Stimulated activated CD4-positive, alpha-beta T cell treated with anti-CD3 and anti-CD28 coated beads, Interleukin-2, amount 100 ng/mL, for 4 hours (primary cell): ENCODE data around the gene CCDC43.
"Not testable (repeated sequence)": the region's sequence is repeated elsewhere in the genome, so short reads cannot be mapped to it uniquely, and the experiment has no call there.

Source experiments
- DNase-seq: peaks from one replicate; pipeline ENCODE4 v3.0.0-alpha.2; 2020; ENCODE audit warnings: low read depth

Gene CCDC43

DNA sequence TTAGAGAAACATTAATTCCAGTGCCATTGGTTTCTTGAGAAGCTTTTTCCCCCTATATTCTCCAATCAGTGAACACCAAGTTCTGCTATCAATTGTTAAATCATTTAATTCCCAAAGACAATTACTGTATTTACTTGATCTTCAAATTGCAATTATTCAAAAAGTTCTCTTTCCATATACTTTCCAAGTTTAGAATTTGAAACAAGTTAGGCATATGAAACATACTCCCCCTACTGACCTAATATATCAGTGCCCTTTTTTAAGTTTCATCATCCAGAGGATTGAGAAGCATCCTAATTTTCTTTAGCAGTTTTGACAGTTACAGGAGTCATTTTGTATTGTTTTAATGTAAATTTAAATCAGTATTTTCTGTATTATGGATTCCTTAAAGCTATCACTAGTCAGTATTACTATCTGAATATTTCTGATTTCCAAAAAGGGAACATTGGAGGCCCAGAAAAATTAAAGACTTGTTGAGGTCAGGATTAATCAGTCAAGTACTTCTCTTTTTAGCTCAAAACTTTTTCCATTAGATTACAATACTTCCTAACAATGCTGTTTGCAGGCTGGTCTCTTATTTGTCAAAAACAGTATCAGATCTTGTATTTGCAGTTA is 17.0 kb downstream of the CCDC43 start:
- DNase-seq, result no peak

DNA sequence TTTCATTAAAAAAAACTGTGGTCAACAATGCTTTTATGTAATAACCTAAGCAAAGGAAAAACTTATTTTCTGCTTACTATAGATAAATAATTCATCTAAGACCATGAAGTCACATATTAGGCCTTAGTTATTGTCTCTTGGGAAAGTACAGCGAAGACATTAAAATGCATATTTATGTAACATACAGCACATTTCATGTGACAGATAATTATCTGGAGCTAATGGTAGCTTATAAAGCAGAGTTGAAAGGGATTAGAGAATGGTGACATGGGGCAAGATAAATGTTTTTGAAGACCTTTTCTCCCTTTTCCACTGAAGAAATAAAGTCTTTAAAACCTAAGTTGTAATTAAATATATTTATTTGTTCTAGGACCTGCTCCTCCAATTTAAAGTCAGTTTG is 23.6 kb downstream of the CCDC43 start:
- DNase-seq, result no peak

DNA sequence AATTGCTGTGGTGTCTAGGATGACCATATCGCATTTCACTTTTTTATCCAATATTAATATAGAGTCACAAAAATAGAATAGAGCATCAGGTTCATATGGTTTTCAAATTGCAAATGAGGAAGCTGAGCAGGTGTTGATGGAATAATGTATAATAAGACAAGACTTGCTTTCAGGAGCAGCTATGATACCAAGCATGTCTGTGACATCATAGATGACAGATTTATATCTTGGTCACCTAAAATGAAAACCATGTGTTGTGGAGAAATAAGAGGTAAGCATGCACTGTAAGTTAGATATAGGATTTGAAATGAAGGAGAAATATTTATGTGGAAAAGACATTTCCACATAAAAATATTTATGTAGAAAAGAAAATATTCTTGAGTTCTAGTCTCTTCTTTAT is 24.7 kb downstream of the CCDC43 start:
- DNase-seq, result no peak

DNA sequence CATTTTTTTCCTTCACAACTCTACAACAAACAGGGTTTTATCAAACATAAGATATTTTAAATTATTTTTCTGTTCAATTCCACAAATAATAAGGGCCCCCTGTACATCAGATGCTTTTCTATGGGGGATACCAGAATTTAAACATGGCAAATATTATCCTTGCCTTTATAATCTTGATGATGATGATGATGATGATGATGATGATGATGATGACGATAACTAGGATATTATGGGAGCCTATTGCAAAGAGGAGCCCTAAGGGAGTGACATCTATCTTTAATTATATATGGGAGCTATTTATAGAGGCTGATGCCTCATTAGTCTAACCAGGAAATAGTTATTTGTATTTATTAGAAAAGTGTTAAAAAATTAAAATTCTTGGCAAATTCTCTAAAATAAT is 26.5 kb downstream of the CCDC43 start:
- no peak for DNase-seq

DNA sequence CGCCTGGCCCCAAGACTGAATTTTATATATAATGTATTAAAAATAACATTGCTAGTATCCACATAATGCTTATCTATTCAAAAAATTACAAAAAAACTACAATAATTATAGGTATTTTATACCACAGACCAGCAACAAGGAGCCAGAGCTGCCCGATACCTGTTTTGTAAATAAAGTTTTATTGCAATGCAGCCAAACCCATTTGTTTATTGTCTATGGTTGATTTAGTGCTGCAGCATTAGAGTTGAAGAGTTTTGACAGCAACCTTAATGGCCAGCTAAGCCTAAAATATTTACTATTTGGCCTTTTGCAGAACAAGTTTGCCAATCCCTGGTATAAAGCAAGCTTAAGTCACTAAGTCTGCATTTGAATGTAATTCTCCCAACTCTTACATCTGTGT is 27.7 kb downstream of the CCDC43 start:
- no peak for DNase-seq

DNA sequence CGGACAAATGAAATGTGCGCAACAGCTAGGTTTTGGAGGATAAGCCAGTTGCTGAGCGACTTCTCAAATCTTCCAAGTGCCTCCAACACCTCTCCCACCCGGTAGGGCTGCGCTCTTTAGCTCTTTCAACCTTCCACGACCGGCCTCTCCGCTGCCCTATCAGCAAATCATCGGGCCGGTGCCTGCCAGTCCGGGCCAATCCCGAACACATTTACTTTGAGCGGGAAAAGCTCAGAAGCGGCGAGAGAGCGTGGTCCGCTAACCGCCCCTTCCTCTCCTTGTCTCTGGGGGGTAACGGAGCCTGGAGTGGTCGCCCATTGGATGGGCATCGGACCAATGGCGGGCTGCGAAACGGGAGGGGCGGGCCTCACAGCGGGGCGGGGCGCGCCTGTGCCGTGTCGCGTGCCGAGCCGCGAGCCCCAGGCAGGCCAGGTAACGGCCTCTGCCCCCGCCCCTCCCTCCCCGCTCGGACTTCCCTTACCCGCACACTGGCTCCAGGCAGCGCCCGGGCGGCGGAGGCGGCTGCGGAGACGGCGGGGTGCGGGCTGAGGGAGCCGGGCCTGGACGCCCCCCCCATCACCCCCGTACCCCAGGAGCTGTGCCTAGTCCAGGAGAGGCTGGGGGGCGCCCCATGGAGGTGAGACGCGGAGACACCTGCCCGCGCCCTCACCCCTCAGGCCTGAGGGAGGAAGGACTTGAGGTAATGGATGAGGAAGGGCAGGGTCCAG is 33.4 kb downstream of the CCDC43 start, which contains the start of gene MEIOC:
TSS of gene MEIOC (plus strand) at position 486 of the 728 bp plus-strand sequence. CDS start at position 632, 146 bp downstream.
- DNase-seq, result no peak

DNA sequence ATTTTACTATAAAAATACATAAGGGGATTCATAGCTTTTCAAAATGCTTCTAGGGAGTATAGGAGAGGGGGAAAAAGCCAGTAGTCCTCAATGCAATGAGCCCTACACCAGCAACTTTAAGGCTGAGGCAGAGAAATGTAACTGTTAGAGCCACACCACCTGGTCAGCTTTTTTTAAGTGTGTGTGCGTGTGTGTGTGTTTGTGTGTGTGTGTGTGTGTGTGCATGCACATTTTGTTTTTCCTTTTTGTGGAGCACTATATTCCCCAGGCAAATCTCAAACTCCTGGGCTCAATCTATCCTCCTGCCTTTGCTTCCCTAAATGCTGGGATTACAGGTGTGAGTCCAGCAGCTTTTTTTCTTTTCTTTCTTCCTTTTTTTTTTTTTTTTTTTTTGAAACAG is 35.6 kb downstream of the CCDC43 start:
- no peak for DNase-seq

DNA sequence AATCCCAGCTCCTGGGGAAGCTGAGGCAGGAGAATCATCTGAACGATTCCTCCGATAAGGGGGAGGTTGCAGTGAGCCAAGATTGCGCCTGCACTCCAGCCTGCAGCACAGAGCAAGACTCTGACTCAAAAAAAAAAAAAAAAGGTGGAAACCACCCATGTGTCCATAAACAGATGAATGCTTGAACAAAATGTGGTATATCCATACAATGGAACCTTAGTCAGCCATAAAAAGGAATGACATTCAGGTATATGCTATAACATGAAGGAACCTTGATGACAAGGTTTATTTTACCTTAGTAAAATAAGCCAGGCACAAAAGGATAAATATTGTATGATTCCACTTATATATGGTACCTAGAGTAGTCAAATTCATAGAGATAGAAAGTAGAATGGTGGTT is 36.2 kb downstream of the CCDC43 start:
- no peak for DNase-seq

DNA sequence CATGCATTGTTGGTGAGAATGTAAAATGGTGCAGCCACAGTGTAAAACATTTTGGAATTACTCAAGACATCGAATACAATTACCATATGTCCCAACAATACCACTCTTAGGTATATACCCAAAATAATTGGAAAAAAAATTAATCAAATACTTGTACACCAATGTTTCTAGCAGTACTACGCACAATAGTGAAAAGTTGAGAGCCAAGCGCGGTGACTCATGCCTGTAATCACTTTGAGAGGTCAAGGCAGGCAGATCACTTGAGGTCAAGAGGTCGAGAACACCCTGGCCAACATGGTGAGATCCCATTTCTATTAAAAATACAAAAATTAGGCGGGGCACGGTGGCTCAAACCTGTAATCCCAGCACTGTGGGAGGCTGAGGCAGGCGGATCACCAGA is 36.8 kb downstream of the CCDC43 start:
- no peak for DNase-seq

DNA sequence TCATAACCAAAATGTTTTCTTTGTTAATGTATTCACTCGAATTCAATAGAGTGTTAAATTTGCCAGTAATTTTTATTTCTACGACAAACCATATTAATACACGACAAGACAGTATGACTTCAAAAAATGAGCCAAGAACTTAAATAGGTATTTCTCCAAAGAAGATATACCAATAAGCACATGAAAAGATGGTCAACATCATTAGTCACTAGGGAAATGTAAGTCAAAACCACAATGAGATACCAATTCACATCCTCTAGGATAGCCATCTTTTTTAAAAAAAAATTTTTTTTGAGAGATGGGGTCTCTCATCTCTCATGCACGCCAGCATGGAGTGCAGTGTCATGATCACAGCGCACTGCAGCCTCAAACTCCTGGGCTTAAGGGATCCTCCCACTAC is 38.3 kb downstream of the CCDC43 start:
- no peak for DNase-seq

DNA sequence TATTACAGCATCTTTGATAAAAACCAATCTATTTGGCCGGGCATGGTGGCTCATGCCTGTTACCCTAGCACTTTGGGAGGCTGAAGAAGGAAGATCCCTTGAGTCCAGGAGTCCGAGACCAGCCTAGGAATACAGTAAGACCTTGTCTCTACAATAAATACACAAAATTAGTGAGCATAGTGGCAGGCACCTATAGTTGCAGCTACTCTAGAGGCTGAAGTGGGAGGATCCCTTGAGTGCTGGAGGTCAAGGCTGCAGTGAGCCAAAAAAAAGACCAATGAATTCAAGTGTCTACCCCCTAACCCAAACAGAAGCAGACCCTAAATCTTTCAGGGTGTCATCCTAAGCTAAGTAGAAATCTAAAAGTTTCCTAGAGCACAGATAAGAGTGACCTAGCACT is 40.6 kb downstream of the CCDC43 start:
- no peak for DNase-seq

DNA sequence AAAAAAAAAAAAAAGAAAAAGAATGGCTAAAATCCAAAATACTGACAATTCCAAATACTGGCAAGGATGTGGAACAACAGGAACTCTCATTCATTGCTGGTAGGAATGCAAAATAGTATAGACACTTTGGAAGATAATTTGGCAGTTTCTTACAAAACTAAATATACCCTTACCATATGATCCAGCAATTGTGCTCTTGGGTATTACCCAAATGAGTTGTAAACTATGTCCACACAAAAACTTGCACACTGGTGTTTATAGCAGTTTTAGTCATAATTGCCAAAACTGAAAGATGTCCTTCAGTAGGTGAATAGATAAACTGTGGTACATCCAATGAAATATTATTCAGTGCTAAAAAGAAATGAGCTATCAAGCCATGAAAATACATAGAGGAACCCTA is 41.8 kb downstream of the CCDC43 start:
- no peak for DNase-seq

DNA sequence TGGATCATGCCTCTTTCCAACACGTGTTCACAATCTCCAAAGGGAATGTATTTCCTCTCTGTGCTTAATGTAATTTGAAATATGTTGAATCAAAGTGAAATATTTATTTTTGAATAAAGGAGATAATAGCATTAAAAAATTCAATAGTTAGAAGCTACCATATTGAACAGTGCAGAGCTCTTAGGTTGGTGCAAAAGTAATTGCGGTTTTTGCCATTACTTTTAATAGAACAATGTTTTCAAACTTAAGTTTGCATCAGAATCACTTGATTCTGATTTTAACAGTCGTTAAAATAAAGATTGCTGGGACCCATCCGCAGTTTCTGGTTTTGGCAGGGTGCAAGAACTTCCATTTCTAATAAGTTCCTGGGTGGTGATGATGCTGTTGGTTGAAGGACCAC is 43.3 kb downstream of the CCDC43 start:
- no peak for DNase-seq

DNA sequence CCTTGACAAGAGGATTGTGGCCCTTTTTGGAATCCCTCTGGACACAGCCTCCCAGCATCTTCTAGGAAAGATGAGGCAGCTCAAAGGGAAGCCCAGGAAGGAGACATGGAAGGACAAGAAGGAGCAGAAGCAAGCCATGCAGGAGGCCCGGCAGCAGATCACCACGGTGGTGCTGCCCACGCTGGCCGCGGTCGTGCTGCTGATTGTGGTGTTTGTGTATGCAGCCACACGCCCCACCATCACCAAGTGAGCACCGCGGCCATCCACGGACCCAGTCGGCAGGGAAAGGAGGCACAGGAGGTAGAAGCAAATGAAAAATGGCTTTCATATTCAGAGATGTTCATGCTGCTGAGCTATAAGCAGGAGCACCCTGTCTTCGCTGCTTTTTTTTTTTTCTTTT is 44.2 kb downstream of the CCDC43 start:
- DNase-seq, result no peak

DNA sequence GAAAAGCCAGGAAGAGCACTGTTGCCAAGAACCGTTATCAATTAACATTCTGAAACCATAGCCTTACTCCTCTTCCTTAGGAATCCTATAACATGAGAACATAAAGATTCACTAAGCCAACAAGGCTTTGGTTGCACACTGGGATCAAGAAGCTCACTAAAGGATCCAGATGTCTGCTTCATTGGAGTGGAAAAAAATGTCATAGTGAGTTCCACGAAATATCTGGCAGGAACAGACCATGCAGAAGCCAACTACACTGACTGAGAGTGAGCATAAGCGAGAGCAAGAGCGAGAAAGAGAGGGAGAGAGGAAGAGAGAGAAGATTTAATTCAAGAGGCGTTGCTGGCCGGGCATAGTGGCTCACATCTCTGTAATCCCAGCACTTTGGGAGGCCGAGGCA is 46.7 kb downstream of the CCDC43 start:
- DNase-seq, result no peak

DNA sequence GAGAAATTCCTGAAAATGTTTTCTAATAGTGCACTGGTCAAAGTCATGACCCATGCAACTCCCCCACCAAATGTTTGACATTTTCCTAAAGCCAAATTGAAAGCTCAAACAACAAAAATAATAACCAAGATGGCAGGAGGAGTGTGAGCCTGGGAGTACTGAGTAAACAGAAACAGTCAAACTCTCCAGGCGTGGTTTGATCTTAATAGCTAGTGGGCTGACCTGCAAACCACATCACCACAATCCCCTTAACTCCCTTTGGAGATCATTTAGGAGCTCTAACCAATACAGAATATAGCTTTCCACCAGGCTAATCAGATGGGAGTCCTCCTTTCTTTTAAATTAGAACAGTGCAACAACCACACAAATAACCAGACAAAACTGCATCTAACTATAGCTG is 52.5 kb downstream of the CCDC43 start:
- DNase-seq, result no peak

DNA sequence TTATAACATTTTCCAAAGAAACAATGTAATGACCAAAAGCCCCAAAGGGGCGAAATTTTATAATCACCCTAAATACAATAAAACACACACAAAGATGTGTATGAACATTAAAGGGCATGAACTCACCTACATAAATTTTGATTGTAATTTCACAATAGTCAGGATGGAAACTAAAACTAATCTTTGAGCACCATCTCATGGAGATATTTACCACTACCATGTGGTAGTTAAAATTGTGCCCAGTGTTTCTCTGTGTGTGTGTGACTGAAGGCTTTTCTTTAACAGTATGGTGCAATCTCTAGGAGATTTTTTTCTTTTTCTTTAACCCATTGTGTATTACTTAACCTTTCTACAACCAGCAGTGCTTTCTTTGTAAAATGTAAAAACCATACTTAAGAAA is 53.0 kb downstream of the CCDC43 start:
- no peak for DNase-seq

DNA sequence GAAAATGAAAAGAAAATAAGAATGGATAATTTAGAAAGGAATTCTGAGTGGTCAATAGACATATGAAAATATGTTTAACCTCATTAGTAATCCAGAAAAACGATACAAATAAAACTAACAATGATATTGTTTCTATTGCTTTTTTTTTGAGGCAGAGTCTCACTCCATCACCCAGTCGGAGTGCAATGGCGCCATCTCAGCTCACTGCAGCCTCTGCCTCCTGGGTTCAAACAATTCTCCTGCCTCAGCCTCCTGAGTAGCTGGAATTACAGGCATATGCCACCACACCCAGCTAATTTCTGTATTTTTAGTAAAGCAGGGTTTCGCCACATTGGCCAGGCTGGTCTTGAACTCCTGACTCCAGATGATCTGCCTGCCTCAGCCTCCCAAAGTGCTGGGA is 55.2 kb downstream of the CCDC43 start:
- DNase-seq, result not testable (repeated sequence)

DNA sequence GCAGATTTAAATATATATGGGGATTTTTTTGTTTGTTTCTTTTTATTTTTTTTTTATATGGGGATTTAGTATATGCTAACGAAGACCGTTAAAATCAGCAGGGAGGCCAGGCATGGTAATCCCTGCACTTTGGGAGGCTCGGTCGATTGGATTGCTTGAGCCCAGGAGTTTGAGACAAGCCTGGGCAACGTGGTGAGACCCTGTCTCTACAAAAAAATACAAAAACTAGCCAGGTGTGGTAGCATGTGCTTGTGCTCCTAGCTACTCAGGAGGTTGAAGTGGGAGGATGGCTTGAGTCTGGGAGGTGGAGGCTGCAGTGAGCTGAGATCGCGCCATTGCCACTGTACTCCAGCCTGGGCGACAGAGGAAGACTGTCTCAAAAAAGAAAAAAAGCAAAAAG is 55.6 kb downstream of the CCDC43 start:
- no peak for DNase-seq

DNA sequence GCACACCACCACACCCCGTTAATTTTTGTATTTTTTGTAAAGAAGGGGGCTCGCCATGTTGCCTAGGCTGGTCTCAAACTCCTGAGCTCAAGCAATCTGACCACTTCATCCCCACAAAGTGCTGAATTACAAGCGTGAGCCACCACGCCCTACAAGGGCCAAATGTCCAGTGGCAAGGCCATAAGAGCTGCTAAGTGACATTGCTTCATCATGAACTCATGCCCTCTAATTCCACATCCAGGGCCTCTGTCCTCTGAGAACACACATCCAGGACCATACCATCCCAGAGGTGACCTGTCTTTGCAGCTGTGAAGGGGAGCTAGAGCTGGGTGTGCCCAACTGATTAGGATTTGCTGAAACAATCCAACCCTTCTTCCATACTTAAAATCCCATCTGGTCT is 58.9 kb downstream of the CCDC43 start:
- DNase-seq, result no peak

DNA sequence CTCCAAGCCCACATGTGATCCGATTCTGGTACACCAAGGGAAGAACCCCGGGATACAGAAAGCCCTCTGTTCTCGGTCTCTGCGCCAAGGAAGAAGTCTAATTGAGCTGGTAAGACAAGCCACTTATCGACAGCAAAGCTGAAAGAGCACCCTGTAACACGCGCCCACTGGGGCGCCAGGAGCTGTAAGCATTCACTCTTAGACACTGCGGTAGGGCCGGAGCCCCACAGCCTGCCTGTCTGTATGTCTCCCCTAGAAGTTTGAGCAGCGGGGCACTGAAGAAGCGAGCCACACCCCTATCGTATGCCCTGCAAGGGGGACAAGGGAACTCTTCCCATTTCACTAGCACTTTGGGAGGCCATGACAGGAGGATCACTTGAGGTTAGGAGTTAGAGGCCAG is 60.3 kb downstream of the CCDC43 start:
- no peak for DNase-seq

DNA sequence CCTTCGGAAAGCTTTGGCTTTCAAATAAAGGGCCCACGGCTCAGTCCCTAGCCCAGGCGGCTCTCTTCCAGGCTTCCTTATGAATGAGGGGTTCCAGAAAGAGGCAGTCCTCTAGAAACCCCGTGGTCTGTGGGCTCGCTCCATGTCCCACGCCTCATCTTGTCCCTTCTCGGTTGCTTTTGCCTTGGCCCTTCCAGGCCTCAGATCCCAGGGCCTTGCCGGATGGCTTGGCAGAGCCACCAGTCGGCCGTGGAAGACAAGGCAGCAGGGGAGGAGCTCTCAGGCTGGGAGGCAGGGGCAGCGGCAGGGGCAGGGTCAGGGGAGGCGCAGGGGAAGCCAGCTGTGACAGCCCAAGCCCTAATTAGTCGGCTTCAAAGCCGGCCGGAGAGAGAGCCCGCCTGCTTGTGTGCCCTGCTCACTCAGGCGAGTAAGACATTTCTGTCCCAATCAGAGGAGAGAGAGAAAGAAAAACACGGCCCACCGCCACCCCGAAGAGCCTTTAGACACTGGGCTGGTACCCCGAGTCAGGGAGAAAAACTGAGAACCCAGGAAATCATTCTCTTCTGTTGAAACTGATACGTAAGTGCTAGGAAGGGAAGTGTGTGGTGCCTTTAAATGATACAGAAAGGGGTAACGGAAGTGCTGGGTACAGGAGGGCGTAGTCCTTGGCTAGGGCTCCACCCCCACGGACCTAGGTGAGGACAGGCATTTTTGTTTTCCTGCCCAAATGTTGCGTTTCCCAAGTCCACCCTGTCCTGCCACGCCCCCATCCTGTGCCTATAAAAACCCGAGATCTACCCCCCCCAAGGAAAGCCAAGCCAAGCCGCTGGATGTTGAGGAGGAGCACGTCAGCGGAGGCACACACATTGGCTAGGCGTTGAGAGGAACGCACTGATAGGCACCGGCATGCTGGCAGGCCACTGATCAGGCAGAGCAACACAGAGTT is 61.1 kb downstream of the CCDC43 start:
- no peak for DNase-seq
